Epithelial cell of esophagus (primary cell): ENCODE results near the gene ACCS.

Source experiments
- DNase-seq: peaks from one replicate; pipeline ENCODE4 v3.0.0; 2010; ENCODE audit warnings: low read depth
- H3K4me3 ChIP-seq: 2 replicates; pipeline ENCODE4 v1.5.1; 2011; ENCODE audit warnings: mild to moderate bottlenecking, low read length, control low read depth
- TF ChIP-seq, protein P1 (sequence below): IDR thresholded peaks from 2 replicates; pipeline ENCODE4 v1.5.1; 2011; ENCODE audit warnings: low read depth, mild to moderate bottlenecking, low read length, control low read depth, inconsistent platforms; ENCODE audit not compliant: insufficient read depth; ENCODE audit errors: missing control alignments

ACCS gene

DNA sequence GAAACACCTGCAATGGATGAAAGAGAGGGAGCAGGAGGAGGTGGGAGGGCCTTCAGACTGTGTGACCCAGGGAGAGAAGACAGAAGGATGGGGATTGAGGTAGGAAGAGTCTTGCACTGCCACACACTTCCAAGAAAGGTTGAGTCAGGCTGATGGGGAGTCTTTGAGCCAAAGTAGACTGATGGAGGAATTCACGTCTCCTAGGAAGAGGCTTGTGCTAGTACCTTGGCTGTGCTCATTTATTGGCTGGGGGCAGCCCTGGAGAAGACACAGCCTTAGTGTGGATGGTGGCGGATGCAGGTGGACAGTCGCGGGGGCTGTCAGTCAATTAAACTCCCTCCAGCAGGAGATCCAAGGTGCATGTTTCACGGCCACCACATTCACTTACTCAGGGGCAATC lies 34.5 kb upstream of the ACCS start:
- no peak overlapping the region for H3K4me3 ChIP-seq
- TF ChIP-seq, protein P1, sequence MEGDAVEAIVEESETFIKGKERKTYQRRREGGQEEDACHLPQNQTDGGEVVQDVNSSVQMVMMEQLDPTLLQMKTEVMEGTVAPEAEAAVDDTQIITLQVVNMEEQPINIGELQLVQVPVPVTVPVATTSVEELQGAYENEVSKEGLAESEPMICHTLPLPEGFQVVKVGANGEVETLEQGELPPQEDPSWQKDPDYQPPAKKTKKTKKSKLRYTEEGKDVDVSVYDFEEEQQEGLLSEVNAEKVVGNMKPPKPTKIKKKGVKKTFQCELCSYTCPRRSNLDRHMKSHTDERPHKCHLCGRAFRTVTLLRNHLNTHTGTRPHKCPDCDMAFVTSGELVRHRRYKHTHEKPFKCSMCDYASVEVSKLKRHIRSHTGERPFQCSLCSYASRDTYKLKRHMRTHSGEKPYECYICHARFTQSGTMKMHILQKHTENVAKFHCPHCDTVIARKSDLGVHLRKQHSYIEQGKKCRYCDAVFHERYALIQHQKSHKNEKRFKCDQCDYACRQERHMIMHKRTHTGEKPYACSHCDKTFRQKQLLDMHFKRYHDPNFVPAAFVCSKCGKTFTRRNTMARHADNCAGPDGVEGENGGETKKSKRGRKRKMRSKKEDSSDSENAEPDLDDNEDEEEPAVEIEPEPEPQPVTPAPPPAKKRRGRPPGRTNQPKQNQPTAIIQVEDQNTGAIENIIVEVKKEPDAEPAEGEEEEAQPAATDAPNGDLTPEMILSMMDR = no peak
- no peak for DNase-seq

DNA sequence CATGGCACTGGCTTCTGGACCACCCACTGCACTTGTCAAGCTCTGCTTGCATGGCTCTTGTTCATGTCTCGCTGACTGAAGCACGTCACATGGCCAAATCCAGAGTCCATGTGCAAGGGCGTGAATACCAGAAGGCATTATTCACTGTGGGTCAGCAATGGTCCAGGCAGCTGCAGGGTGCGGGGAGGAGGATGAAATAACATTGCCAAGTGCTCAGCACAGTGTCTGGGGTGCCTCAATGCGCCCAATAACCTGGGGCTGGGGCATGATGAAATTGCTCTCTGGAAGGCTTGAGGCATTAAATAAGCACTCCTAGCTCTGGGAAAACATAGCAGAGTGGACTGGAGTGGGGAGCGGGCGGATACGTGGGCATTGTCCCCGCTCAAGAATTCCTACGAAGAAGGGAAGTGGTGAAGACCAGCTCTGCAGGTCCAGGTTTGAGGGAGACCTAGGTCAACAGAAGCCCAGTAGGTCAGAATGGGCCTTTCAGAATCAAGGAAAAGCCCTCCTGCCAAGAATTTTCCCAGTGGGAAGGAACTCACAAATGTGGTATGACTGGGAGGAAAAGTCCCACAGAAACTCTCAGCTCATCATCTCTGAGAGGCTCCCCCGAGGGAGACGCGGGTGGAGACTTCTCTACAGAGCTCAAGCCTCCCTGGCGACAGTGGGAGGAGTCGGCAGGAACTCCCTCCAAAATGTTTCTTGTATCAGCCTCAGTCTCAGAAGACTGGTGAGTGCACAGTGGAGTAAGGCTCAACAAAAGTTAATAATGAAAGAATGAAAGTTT lies 33.6 kb upstream of the ACCS start:
- H3K4me3 ChIP-seq = no peak overlapping the region
- DNase-seq = peak; percentile 26
- TF ChIP-seq, protein P1 = no peak

DNA sequence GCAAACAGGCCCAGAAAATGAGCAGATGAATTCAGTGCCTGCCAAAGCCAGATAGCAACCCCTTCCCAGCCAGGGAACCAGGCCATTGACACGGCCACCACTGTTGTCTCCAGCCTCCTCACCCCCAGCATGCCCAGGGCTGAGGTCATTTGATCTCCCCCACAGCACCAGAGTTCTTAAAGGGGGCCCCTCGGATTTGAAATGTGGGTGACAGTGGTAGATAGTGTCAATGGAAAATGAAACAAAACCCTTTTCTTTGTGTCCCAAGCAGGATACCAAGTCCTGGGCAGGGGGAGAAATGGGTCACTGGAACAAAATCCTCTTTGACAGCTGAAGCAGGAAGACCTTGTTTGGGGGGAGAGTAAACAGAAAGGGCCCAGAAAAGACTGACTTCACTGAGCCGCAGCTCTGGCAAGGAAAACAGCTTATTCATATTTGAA lies 32.6 kb upstream of the ACCS start:
- no peak overlapping the region for H3K4me3 ChIP-seq
- TF ChIP-seq, protein P1 = no peak
- no peak for DNase-seq

DNA sequence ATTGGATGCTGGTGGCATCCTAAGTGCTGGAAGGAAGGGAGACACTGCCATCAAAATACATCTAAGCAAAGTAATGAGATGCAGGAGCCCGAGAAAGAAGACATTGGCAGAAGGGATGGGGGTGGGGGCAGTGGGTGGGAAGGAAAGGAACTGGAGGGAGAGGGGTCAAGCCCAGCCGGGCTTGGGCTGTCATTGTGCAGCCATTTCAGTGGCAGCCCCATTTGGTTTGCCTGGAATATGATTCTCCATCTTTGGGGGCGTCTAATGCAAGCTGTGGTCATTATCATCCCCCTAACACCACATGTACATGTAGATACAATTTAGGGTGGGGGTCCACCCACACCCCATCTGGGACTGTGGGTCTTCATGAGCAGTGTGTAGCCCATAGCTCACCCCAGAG lies 32.2 kb upstream of the ACCS start:
- no peak overlapping the region for H3K4me3 ChIP-seq
- no peak for DNase-seq
- TF ChIP-seq, protein P1 = no peak

DNA sequence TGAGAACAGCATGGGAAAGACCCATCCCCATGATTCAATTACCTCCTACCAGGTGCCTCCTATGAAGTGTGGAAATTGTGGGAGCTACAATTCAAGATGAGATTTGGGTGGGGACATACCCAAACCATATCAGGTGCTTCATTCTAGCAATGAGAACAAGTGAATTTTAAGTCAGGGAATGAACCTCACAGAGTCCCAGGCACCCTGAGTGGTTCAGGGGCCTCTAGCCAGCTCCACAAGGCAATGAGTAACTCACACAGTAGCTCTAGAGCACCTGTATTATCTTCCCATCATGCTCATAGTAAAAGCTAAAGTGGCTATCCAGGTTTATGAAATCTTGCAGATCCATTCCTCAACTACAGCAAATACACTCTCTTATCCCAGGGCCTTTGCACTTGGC lies 31.4 kb upstream of the ACCS start:
- no peak overlapping the region for H3K4me3 ChIP-seq
- TF ChIP-seq, protein P1 = no peak
- no peak for DNase-seq

DNA sequence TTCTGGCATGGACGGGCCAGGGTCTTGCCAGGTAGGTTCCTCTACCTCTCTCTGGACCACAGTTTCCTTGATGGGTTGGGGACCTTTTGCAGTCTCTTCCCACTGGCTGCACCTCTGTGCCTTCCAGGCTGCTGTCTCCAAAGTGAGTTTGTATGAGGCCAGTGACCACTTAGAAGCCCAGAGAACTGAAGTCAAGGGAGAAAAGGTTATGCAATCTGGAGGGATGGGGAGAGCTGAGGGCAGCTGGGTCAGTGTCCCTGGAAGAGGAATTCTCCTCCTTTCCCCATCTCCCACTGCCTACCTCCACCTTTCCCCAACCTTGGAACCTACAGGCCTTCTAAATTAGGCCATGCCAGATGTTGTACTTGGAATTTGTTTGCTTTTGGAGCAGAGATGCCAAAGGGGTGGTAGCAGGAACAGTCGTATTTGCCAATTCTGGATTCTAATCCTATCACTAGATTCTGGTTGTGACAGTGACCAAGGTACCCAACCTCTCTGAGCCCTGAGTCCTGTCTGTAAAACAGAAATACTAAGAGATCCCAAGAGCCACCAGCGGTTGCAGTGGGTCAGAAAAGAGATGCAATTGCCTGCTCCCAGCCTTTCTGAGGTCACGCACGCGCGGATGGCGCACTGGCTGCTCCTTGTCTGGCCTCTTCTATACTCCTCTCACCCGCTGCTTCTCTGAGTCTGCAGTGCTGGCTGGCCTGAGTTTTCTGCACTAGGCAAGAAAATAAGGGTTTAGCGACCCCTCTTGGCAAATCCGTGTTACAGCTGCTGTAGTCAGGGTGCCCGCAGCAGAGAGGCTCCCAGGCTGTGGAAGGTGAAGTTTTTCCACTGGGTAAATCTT lies 29.0 kb upstream of the ACCS start:
- TF ChIP-seq, protein P1 = peak; percentile 82
- peak; percentile 72 for DNase-seq

DNA sequence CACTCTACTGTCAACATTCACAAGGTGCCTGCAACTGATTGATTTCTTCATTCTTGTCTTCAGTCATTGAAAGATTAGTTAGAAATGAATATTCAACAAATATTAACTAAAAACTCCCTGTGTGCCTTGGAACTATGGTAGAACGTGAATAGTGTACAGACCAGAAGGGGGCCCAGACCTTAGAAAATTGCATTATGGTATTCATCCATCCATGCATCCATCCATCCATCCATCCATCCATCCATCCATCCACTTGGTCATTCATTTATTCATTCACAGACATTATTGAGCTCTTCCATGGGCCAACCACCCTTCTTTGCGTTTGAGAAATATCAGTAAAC lies 28.4 kb upstream of the ACCS start:
- no peak for DNase-seq
- H3K4me3 ChIP-seq = no peak overlapping the region
- TF ChIP-seq, protein P1 = no peak

More for the DNA sequence above, 29.0 kb upstream of the ACCS start:
- no peak overlapping the region for H3K4me3 ChIP-seq
